HUES64 (cell line): ENCODE results near the gene OLFM2.
"Not testable (repeated sequence)": the region's sequence is repeated elsewhere in the genome, so short reads cannot be mapped to it uniquely, and the experiment has no call there.

Source experiments
- H3K27ac ChIP-seq: 2 replicates; pipeline ENCODE4 v1.7.0; 2013; ENCODE audit warnings: low read depth, low read length, inconsistent platforms
- H3K27me3 ChIP-seq: 2 replicates; pipeline ENCODE4 v1.6.1; 2013; ENCODE audit warnings: mild to moderate bottlenecking, low read length; ENCODE audit not compliant: insufficient read depth
- H3K36me3 ChIP-seq: 2 replicates; pipeline ENCODE4 v1.6.1; 2013; ENCODE audit warnings: mild to moderate bottlenecking, low read length; ENCODE audit not compliant: insufficient read depth
- H3K4me1 ChIP-seq: 2 replicates; pipeline ENCODE4 v1.6.1; 2013; ENCODE audit warnings: mild to moderate bottlenecking, low read length, moderate library complexity; ENCODE audit not compliant: insufficient read depth
- H3K4me3 ChIP-seq: 2 replicates; pipeline ENCODE4 v1.5.1; 2013; ENCODE audit warnings: mild to moderate bottlenecking, low read length, moderate library complexity
- H3K9ac ChIP-seq: 2 replicates; pipeline ENCODE4 v1.6.1; 2013; ENCODE audit warnings: mild to moderate bottlenecking, low read depth, low read length
- H3K9me3 ChIP-seq: 2 replicates; pipeline ENCODE4 v1.6.1; 2013; ENCODE audit warnings: low read depth, low read length; ENCODE audit not compliant: insufficient read depth
- WGBS: fragments of 150-250, 120-280 bp; methylation state at CpG from one replicate; pipeline ENCODE4 v1.1.7; 2013; ENCODE audit warnings: missing lambda C conversion rate; 5-methylcytosine and 5-hydroxymethylcytosine counted together

OLFM2 gene

DNA sequence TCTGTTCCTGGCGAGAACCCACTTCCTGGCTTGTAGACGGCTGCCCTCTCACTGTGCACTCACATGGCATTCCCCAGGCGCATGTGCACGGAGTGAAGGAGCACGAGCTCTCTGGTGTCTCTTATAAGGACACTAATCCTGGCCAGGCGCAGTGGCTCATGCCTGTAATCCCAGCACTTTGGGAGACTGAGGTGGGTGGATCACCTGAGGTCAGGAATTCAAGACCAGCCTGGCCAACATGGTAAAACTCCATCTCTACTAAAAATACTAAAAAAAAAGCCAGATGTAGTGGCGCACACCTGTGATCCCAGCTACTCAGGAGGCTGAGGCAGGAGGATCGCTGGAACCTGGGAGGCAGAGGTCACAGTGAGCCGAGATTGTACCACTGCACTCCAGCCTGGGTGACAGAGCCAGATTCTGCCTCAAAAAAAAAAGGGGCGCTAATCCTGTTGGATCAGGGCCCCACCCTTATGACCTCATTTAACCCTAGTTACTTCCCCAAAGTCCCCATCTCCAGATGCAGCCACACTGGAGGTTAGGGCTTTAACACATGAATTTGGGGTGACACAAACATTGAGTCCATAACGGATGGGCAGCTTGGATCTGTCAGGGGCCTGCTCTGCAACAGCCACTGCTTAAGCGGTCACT lies 92.6 kb downstream of the OLFM2 start:
- H3K27ac ChIP-seq, H3K9ac ChIP-seq, H3K4me1 ChIP-seq, H3K27me3 ChIP-seq, H3K4me3 ChIP-seq, H3K9me3 ChIP-seq: not testable (repeated sequence)
- H3K36me3 ChIP-seq = peaks cover 59% of the 10 kb centered on the region
- WGBS = 94% methylated on average over 12 of the region's 12 CpGs

DNA sequence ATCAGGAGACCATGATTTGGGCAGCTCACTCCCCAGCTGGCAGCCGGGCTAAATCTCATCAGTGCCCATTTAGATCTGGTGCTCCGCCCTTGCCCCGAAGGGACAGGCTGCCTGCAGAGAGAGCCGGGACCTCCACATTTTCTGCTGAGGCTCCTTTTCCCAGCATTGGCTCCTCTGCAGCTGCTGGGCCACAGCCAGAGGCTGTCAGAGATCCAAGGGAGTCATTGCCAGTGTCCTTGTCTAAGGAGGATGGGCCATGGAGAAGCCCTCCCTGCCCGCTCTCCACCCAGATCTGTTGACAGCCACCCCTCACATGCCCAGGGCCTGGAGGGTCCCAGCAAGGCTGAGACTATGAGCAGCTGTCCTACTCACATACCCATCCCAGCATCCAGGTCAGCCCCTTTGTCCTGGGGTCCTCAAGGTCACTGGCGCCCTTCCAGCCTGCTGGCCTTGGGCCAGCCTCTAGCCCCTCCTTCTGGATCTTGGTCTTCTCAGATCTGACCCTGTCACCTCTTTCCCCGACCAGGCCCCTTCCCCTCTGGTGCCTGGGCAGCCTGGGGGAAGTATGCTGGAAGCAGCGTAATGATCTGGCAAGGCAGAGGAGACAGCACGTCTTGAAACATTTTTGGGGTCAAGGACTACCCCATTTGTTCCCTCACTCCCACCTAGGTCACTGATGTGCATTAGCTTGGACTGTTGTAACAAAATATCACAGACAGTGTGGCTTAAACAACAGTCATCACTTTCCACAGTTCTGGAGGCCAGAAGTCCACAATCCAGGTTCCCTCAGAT lies 93.3 kb downstream of the OLFM2 start:
- Histone ChIP-seq H3K9me3 (no peaks in the 10 kb centered on the region), H3K9ac (no peak overlapping the region), H3K36me3 (peaks cover 66% of the 10 kb centered on the region), H3K27ac (no peak overlapping the region), H3K27me3 (no peaks in the 10 kb centered on the region), H3K4me3 (no peak overlapping the region), H3K4me1 (no peaks in the 10 kb centered on the region)
- WGBS = 96% methylated on average over 9 of the region's 9 CpGs

DNA sequence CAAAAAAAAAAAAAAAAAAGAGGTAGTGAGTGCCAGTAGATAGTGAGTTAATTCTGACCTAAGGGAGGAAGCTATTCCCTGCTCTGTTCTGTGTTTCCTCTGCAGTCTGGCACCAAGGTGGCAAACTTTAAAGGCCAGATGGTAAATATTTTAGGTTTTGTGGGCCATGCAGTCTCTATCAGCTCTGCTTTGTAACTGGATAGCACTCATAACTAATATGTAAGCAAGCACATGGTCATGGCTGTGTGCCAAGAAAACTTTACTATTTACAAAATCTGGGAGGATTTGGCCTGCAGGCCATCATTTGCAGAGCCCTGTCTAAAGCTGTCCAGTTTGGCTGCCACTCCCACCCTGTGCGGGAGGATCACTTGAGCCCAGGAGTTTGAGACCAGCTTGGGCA lies 96.9 kb downstream of the OLFM2 start:
- Histone ChIP-seq H3K4me3 (no peak overlapping the region), H3K27ac (no peak overlapping the region), H3K4me1 (no peaks in the 10 kb centered on the region), H3K27me3 (no peaks in the 10 kb centered on the region), H3K9me3 (no peaks in the 10 kb centered on the region), H3K36me3 (peaks cover 61% of the 10 kb centered on the region), H3K9ac (no peak overlapping the region)
- 97% methylated on average over 1 of the region's 1 CpG for WGBS

DNA sequence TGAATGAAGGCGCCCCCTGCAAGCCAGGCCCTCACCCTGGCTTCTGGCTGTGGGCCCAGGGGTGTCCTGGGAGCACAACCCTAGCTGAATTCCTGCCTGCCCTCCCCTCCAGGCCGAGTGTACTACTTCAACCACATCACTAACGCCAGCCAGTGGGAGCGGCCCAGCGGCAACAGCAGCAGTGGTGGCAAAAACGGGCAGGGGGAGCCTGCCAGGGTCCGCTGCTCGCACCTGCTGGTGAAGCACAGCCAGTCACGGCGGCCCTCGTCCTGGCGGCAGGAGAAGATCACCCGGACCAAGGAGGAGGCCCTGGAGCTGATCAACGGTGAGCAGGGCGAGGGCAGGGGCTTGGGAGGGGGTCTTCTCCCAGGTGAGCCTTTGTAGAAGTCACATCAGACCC lies 98.0 kb downstream of the OLFM2 start:
- WGBS = 96% methylated on average over 15 of the region's 15 CpGs
- no peak overlapping the region for H3K27ac ChIP-seq
- peaks cover 51% of the 10 kb centered on the region for H3K36me3 ChIP-seq
- no peak overlapping the region for H3K4me3 ChIP-seq
- H3K27me3 ChIP-seq = no peaks in the 10 kb centered on the region
- no peaks in the 10 kb centered on the region for H3K9me3 ChIP-seq
- H3K9ac ChIP-seq = no peak overlapping the region
- H3K4me1 ChIP-seq = no peaks in the 10 kb centered on the region

DNA sequence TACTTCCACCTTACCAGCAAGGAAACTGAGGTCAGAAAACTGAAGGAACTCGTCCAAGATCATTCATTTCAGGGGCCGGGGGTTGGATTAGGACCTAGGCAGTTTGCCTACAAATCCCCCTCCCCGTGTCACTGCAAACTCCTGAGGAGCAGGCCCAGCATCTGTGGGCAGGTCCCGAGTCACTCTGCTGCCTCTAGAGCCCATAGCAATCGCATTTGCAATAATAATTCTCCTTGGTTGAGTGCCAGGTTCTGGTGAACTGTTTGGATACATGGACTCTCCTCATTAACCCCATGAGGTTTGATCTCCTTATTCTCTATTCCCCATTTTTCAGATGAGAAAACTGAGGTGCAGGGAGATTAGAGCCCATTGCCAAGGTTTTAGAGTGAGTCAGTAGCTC lies 100.3 kb downstream of the OLFM2 start:
- H3K4me1 ChIP-seq = no peaks in the 10 kb centered on the region
- H3K9me3 ChIP-seq = no peaks in the 10 kb centered on the region
- peak overlapping the region; percentile 92 for H3K4me3 ChIP-seq
- 36% methylated on average over 5 of the region's 5 CpGs for WGBS
- peaks cover 30% of the 10 kb centered on the region for H3K36me3 ChIP-seq
- no peaks in the 10 kb centered on the region for H3K27me3 ChIP-seq
- peak overlapping the region; percentile 79 for H3K9ac ChIP-seq
- H3K27ac ChIP-seq = no peak overlapping the region

DNA sequence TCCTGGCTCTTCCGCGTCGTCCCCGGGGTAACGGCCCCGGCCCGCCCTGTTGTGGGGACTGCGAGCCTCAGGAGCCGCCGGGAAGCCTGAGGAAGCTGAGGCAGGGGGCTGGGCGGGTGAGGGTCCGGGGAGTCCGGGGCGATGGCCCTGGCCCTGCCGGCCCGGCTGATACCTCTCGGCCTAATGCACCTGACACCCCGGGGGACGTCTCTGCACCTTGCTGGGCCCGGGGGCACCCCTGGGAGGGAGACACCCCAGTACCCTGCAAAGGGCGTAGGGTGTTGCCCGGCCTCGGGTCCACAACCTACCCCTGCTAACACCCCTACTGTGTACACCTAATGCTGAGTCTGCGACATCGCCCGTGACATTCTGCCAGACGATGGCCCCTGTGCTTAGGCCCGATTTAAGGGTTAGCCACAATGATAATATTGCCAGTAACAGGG lies 100.8 kb downstream of the OLFM2 start:
- H3K9me3 ChIP-seq = no peaks in the 10 kb centered on the region
- no peaks in the 10 kb centered on the region for H3K27me3 ChIP-seq
- peak overlapping the region; percentile 60 for H3K27ac ChIP-seq
- no peaks in the 10 kb centered on the region for H3K4me1 ChIP-seq
- H3K9ac ChIP-seq = peak overlapping the region; percentile 79
- WGBS = 3% methylated on average over 28 of the region's 28 CpGs
- H3K36me3 ChIP-seq = peaks cover 27% of the 10 kb centered on the region
- peak overlapping the region; percentile 92 for H3K4me3 ChIP-seq

DNA sequence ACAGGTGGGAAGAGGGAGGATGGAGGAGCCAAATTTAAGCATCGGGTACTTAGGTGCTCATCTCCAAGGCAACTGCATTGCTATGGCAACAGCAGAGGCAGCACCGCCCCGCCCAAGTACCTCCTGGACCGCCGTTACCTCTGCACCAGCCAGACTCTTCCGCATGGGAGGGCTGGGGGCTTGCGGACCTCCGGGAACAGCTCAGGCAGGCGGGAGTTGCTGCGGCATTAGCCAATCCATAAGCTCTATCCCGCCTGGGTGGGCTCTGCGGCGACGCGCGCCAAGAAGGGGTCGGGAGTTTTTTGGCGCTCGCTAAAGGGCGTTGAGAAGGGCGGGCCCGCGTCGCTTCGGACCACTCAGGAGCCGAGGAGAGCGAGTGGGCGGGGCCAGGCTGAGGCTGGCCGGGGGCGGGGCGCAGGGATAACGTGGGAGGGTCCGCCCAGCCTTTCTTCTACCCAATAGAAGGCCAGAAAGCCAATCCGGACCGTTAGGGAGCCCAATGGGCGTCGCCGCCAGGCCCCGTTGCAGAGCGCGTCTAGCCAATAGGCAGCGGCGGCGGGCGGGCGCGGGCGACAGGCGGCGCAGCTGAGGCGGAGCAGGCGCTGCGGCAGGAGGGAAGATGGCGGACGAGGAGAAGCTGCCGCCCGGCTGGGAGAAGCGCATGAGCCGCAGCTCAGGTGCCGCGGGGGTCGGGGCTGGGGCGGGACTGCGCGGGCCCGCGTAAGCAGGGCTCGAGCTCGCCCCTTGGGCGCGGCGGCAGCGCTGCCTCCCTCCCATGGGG lies 101.4 kb downstream of the OLFM2 start, which contains the start of gene PIN1:
Gene PIN1 (plus strand): TSS at position 593 of the 781 bp plus-strand sequence. CDS start 27 bp downstream, at position 620.
- H3K36me3 ChIP-seq = peaks cover 28% of the 10 kb centered on the region
- no peaks in the 10 kb centered on the region for H3K9me3 ChIP-seq
- under 1% methylated on average over 73 of the region's 73 CpGs for WGBS
- H3K27me3 ChIP-seq = no peaks in the 10 kb centered on the region
- no peaks in the 10 kb centered on the region for H3K4me1 ChIP-seq
- peak within 1 kb of the TSS; percentile 60 for H3K27ac ChIP-seq
- peak within 1 kb of the TSS; percentile 79 for H3K9ac ChIP-seq
- peak within 1 kb of the TSS; percentile 92 for H3K4me3 ChIP-seq

DNA sequence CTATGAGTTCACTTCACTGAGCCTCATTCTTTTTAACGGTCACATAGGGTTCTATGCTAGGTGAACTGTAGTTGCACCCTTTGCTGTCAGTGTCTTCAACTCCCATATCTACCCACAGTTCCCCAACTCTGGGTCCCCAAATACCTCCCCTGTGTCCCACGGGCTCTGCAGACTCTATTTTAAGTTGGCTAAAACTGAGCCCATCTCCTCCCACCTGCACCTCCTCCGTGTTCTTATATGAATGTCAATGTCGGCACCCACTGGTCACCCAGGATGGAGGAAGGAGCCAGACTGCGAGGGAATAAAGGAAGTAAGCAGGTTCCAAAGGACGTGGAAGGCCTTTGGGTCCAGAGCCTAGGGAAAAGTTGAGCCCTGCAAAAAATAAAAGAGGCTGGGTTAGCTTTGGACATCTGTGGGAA lies 102.0 kb downstream of the OLFM2 start:
- Histone ChIP-seq H3K4me1 (no peaks in the 10 kb centered on the region), H3K36me3 (peaks cover 26% of the 10 kb centered on the region), H3K27me3 (no peaks in the 10 kb centered on the region), H3K27ac (no peak overlapping the region), H3K9ac (no peak overlapping the region), H3K9me3 (no peaks in the 10 kb centered on the region), H3K4me3 (peak overlapping the region; percentile 43)
- WGBS = 78% methylated on average over 6 of the region's 6 CpGs

DNA sequence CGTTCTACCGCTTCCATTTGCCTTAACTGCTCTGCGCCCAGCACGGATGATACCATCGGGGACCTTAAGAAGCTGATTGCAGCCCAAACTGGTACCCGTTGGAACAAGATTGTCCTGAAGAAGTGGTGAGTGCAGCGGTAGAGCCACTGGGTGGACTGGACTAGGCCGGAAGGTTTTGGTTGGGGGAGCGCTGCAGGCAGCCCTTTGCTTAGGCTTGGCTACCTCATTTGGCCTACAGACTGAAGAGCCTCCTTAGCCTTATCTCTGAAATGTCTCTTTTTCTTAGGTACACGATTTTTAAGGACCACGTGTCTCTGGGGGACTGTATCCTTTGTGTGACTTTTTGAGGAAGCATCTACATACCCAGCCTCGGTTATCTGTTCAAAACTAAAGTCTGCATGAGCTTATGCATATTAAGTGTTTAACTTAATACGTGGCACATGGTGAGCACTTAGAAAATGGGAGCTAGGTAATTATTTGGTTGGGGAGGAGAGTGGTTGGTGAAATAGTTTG lies 107.7 kb downstream of the OLFM2 start:
- H3K4me1 ChIP-seq = peaks cover 2% of the 10 kb centered on the region; the same call in 1 of the 2 replicates
- H3K4me3 ChIP-seq = peak overlapping the region; percentile 98
- peak overlapping the region; percentile 62 for H3K9ac ChIP-seq
- H3K9me3 ChIP-seq = no peaks in the 10 kb centered on the region
- WGBS = 35% methylated on average over 13 of the region's 13 CpGs
- H3K36me3 ChIP-seq = peaks cover 18% of the 10 kb centered on the region
- H3K27ac ChIP-seq = no peak overlapping the region
- no peaks in the 10 kb centered on the region for H3K27me3 ChIP-seq

DNA sequence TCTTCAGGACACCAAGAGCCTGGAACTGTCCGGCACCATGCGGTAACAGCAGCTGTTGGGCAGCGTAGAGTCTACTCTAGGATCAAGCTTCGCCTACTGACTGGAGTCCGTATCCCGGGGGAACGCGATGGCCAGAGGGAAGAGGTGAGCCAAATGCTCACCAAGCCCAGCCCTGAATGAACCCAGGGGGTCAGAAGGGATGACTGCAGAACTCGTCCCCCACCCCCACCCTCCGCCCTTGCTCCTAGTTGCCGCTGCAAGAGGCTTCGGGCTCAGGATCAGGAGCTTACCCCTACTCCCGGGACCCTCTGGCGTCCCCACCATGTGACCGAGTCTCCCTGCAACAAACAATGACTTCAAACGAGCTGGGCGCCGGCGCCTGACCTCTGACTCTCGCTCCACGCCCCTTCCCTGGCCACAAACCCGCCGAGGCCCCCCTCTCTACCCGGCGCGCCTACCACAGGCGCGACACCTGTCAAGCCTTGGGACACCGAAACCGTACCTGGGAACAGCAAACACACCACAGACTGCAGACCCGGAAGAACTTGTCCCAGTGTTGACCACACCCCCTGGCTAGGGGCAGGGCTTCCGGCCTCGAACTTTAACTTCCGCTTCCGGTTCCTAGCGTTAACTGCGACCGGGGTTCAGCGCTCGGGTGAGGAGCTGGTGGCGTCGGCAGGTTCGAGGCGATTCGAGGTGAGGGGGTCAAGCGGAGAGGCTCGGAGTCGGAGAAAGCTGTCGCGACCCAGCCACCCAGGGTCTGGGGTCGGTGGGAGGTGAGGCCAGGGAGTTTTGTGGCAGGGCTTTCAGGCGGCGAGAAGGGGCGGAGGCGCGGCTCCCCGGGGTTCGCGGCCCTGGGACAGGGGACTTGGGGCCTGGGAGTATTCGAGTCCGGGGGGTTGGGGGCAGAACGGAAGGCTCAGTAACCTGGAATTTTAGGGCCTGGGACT lies 108.8 kb downstream of the OLFM2 start, which contains the start of gene UBL5:
Gene UBL5 (plus strand): TSS at position 630 of the 950 bp plus-strand sequence. CDS start 420 bp downstream, outside the sequence.
- peak within 1 kb of the TSS; percentile 83 for H3K27ac ChIP-seq
- H3K9me3 ChIP-seq = no peaks in the 10 kb centered on the region
- H3K27me3 ChIP-seq = no peaks in the 10 kb centered on the region
- peak within 1 kb of the TSS; percentile 98 for H3K4me3 ChIP-seq
- WGBS = under 1% methylated on average over 62 of the region's 62 CpGs
- peaks cover 2% of the 10 kb centered on the region; the same call in 1 of the 2 replicates for H3K4me1 ChIP-seq
- H3K9ac ChIP-seq = peak within 1 kb of the TSS; percentile 62
- H3K36me3 ChIP-seq = peaks cover 18% of the 10 kb centered on the region
